Stomach (tissue), 9 donors: Measurements from ENCODE around the gene GABARAP. TPM values are rescaled to one million over a fixed set of nuclear protein-coding genes. Genes with fewer than 3 reads are reported as not detected.
A peak's percentile ranks its signal among the peaks of the same experiment; 100 is the strongest.

ENCODE experiments used
- DNase-seq, 2 donors: peaks; one replicate each; pipeline versions ENCODE4 v3.0.0 to v3.0.0-alpha.2; 2013 to 2019
- H3K27ac ChIP-seq, 5 donors: fragments of 200-600 bp in 4 of 5; sonication (generic) in 4 of 5; one replicate each; pipeline ENCODE4 v1.5.1; 2013 to 2019; ENCODE audit warnings: mild to moderate bottlenecking in 1 of 5, moderate library complexity in 1 of 5
- H3K27me3 ChIP-seq, 3 donors: fragments of 200-600 bp; sonication (generic); one replicate each; pipeline ENCODE4 v1.5.1; 2017 to 2019; ENCODE audit warnings: mixed run types in 1 of 3
- H3K36me3 ChIP-seq, 4 donors: fragments of 200-600 bp; sonication (generic); 1 replicate in 3 of 4; 2 replicates in 1 of 4; pipeline ENCODE4 v1.5.1; 2016 to 2019
- H3K4me1 ChIP-seq, 4 donors: fragments of 200-600 bp; sonication (generic); one replicate each; pipeline ENCODE4 v1.5.1; 2016 to 2019
- H3K4me3 ChIP-seq, 4 donors: fragments of 200-600 bp; sonication (generic) in 3 of 4; one replicate each; pipeline ENCODE4 v1.5.1; 2016 to 2019; ENCODE audit warnings: mild to moderate bottlenecking in 1 of 4
- H3K9me3 ChIP-seq, 4 donors: fragments of 200-600 bp; sonication (generic); one replicate each; pipeline ENCODE4 v1.5.1; 2016 to 2019
- EP300 ChIP-seq: sonication (generic); formaldehyde crosslinking; IDR thresholded peaks from one replicate; pipeline ENCODE4 v1.6.1; 2017; ENCODE audit warnings: antibody characterized with exemption
- POLR2A ChIP-seq, 4 donors: fragments of 450-650 bp; IDR thresholded peaks; one replicate each; pipeline ENCODE4 v1.6.1; 2016; ENCODE audit warnings: antibody characterized with exemption in 4 of 4, control low read depth in 2 of 4, mild to moderate bottlenecking in 1 of 4, moderate library complexity in 1 of 4
- POLR2AphosphoS5 ChIP-seq, 3 donors: sonication (generic); formaldehyde crosslinking; IDR thresholded peaks; one replicate each; pipeline ENCODE4 v1.6.1; 2016; ENCODE audit warnings: antibody characterized with exemption in 3 of 3
- WGBS, 5 donors: extraction: QIAGEN DNeasy Blood & Tissue Kit in 3 of 5; methylation state at CpG; one replicate each; pipeline versions ENCODE4 v1.1.5 to v1.1.7; 2013 to 2018; 5-methylcytosine and 5-hydroxymethylcytosine counted together
- intact Hi-C: fragments of 100-400 bp; cut with DNase I; formaldehyde crosslinking; loops from one replicate; pipeline ENCODE4 v1.15.1; 2023; ENCODE audit warnings: low total_unique reads
- polyA plus RNA-seq, 3 donors: library from polyadenylated mRNA; stranded (reverse); fragments of 200-250 nt; gene quantifications; one replicate each; pipeline ENCODE4 v1.2.3, GENCODE V29; 2013
- total RNA-seq, 5 donors: library from RNA; depleted of rRNA; stranded (reverse); fragments of >200 nt; gene quantifications; one replicate each; pipeline versions ENCODE4 v1.1.0 to v1.2.3, GENCODE V29; 2014 to 2016
- TF ChIP-seq, protein P1 (sequence below), 7 experiments: fragments of 450-650 bp in 4 of 7; fragments of 200-600 bp in 3 of 7; sonication (generic) in 3 of 7; IDR thresholded peaks; one replicate each; pipeline ENCODE4 v1.5.1; 2016 to 2019; ENCODE audit warnings: antibody characterized with exemption in 7 of 7, control low read depth in 2 of 7, mild to moderate bottlenecking in 1 of 7
- donor health status: healthy with polysubstance abuse.
- donor health status: Bipolar disorder and iron deficiency.
- donor health status: healthy.

The GABARAP gene
- total and polyA plus RNA-seq, 8 donors: 111 to 1,252 (median 404) TPM

DNA sequence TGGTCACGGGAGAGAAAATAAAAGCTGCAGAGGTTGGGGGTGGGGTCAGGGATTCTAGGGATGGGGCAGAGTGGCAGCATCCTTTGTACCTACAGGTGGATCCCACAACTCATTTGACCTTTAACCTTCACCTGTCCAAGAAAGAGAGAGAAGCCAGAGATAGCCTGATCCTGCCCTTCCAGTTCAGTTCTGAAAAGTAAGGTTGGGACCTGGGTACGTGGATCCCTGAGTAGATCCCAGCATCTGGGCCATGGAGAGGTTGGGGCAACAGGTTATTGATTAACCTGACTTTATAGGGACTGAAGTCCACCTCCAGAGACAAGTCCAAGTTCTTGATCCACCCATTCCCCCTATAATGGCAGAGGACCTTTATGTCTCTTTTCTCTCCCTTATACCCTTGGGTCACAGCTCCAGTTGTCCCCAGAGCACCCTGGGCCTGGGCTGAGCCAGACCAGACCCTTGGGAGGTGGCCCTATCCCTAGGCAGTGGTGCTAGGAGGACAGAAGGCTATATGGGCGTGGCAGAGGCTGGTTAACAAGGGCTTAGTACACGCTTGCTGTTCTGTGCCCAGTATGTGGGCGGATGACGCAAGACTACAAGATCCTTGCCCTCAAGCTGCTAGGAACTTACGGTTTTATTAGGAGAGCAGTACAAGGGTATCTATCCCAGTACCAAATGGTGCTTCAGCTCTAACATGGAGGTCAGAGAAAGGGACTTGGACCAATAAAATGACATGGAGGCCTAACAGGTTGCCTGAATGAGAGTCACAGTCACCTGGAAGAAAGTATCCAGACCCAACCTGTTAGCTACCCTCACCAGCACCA is 16.7 kb upstream of the GABARAP start:
- H3K27ac ChIP-seq: no peak overlapping the region
- peaks cover 31 to 53% (median 36%) of the 10 kb centered on the region in 4 donors for H3K4me1 ChIP-seq
- WGBS, 5 donors: 69 to 87% (median 85%) methylated on average over 6 to 7 of the region's 7 CpGs
- TF ChIP-seq EP300 (no peak), POLR2A (IDR thresholded peaks at IDR 0.05) (no peak), POLR2AphosphoS5 (IDR thresholded peaks at IDR 0.05) (no peak)
- TF ChIP-seq, protein P1, sequence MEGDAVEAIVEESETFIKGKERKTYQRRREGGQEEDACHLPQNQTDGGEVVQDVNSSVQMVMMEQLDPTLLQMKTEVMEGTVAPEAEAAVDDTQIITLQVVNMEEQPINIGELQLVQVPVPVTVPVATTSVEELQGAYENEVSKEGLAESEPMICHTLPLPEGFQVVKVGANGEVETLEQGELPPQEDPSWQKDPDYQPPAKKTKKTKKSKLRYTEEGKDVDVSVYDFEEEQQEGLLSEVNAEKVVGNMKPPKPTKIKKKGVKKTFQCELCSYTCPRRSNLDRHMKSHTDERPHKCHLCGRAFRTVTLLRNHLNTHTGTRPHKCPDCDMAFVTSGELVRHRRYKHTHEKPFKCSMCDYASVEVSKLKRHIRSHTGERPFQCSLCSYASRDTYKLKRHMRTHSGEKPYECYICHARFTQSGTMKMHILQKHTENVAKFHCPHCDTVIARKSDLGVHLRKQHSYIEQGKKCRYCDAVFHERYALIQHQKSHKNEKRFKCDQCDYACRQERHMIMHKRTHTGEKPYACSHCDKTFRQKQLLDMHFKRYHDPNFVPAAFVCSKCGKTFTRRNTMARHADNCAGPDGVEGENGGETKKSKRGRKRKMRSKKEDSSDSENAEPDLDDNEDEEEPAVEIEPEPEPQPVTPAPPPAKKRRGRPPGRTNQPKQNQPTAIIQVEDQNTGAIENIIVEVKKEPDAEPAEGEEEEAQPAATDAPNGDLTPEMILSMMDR (IDR thresholded peaks at IDR 0.05): no peak
- peaks cover 10 to 40% (median 37%) of the 10 kb centered on the region in 3 donors for H3K27me3 ChIP-seq
- H3K4me3 ChIP-seq: no peak overlapping the region
- H3K36me3 ChIP-seq: peaks cover 30 to 62% (median 59%) of the 10 kb centered on the region in 4 donors
- peak in 1 of 2 donors; percentile 60 for DNase-seq
- intact Hi-C loops: no loop called here
- H3K9me3 ChIP-seq: no peaks in the 10 kb centered on the region

DNA sequence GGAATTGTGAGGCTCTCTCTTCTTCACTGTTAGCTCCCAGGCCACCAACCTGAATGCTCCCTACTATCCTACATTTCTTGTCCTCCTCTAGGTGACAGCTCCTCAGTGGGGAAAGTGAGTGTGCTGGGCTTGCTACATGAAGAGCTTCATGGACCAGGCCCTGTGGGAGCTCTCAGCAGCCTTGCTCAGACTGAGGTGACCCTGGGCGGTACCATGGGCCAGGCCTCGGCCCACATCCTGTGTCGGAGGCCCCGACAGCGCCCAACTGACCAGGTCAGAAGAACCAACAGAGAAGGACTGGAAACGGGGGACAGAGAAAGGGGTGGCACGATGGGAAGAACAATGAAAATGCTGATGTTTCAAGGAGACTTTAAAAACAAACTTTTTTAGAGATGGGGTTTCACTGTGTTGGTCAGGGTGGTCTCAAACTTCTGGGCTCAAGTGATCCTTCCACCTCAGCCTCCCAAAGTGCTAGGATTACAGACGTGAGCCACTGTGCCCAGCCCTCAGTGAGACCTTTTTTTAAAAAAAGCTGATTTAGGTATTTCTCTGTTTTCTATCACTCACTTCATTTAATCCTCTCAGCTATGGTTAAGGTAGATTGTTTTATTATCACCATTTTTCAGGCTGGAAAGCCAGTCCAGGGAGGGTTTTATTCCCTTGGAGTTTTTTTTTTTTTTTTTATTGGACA is 14.7 kb upstream of the GABARAP start:
- no peak for DNase-seq
- Histone ChIP-seq H3K27me3 (peaks cover 4 to 20% (median 17%) of the 10 kb centered on the region in 3 donors), H3K4me3 (no peak overlapping the region), H3K4me1 (peaks cover 21 to 46% (median 27%) of the 10 kb centered on the region in 4 donors), H3K9me3 (no peaks in the 10 kb centered on the region), H3K36me3 (peaks cover 30 to 65% (median 60%) of the 10 kb centered on the region in 4 donors), H3K27ac (no peak overlapping the region)
- intact Hi-C loops: no loop called here
- WGBS, 5 donors: 90 to 95% (median 93%) methylated on average over 8 of the region's 8 CpGs
- no peak for TF ChIP-seq EP300
- no peak for TF ChIP-seq POLR2A (IDR thresholded peaks at IDR 0.05)
- TF ChIP-seq POLR2AphosphoS5 (IDR thresholded peaks at IDR 0.05): no peak
- TF ChIP-seq, protein P1 (IDR thresholded peaks at IDR 0.05): no peak

DNA sequence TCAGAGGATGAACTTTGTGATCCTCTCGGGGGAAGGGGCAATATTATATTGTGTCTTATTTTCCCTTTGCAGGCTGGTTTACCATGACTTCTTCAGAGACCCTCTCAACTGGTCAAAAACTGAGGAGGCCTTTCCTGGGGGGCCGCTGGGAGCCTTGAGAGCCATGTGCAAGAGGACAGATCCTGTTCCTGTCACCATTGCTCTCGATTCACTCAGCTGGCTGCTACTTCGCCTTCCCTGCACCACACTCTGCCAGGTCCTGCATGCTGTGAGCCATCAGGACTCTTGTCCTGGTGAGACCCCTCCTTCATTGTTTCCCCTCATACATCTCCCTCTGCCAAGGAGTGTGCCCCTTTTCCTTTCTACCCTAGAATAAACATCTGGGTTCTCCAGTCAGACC is 12.3 kb upstream of the GABARAP start:
- TF ChIP-seq EP300: no peak
- TF ChIP-seq POLR2A (IDR thresholded peaks at IDR 0.05): no peak
- H3K36me3 ChIP-seq: peaks cover 30 to 60% (median 56%) of the 10 kb centered on the region in 4 donors
- H3K9me3 ChIP-seq: no peaks in the 10 kb centered on the region
- H3K27me3 ChIP-seq: no peaks in the 10 kb centered on the region
- intact Hi-C loops: no loop called here
- H3K4me1 ChIP-seq: peaks cover 22 to 41% (median 27%) of the 10 kb centered on the region in 4 donors
- no peak overlapping the region for H3K27ac ChIP-seq
- H3K4me3 ChIP-seq: no peak overlapping the region
- no peak for DNase-seq
- 91 to 94% (median 93%) methylated on average over 4 of the region's 4 CpGs for WGBS, 5 donors

DNA sequence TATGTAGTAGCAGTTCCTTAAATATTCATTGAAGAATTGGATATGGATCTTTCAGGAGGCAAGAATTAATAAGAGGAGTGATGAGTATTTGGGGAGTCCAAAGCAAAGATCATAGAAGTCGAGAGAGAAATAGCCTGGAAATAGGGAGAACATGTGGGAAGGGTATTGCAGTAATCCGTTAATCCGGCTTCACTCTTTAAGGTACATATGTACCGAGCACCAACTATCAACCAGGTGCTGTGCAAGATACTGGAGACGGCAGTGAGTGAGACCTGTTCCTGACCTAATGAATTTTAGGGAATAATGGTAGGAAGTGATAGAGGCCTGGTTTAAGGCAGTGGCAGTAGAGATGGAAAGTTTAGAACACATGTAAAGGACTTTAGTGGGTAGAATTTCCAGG is 10.8 kb upstream of the GABARAP start:
- WGBS, 5 donors: 64 to 74% (median 73%) methylated on average over 5 of the region's 5 CpGs
- peaks cover 23 to 48% (median 43%) of the 10 kb centered on the region in 4 donors for H3K36me3 ChIP-seq
- peaks cover 32 to 45% (median 39%) of the 10 kb centered on the region in 4 donors for H3K4me1 ChIP-seq
- H3K27ac ChIP-seq: peak overlapping the region in 4 of 5 donors; percentile 99 to 100 (median 99)
- peak overlapping the region; percentile 65 to 98 (median 95) for H3K4me3 ChIP-seq
- intact Hi-C loops: no loop called here
- H3K27me3 ChIP-seq: no peaks in the 10 kb centered on the region
- no peak for DNase-seq
- no peaks in the 10 kb centered on the region for H3K9me3 ChIP-seq
- TF ChIP-seq, protein P1 (IDR thresholded peaks at IDR 0.05): no peak
- TF ChIP-seq POLR2AphosphoS5 (IDR thresholded peaks at IDR 0.05) (no peak), EP300 (no peak), POLR2A (IDR thresholded peaks at IDR 0.05) (no peak)
